Activated naive CD8-positive, alpha-beta T cell (primary cell): ENCODE results near the gene RANBP3.
A peak's percentile ranks its signal among the peaks of the same experiment; 100 is the strongest.
"Not testable (repeated sequence)": the region's sequence is repeated elsewhere in the genome, so short reads cannot be mapped to it uniquely, and the experiment has no call there.

ENCODE experiments used
- H3K27ac Mint-ChIP-seq: one replicate; pipeline ENCODE4 v1.8.0; 2021; ENCODE audit warnings: mixed read lengths
- H3K27me3 Mint-ChIP-seq: one replicate; pipeline ENCODE4 v1.8.0; 2021; ENCODE audit warnings: mixed read lengths
- H3K36me3 Mint-ChIP-seq: one replicate; pipeline ENCODE4 v1.8.0; 2021; ENCODE audit warnings: mixed read lengths
- H3K4me1 Mint-ChIP-seq: one replicate; pipeline ENCODE4 v1.8.0; 2021; ENCODE audit warnings: low read depth, mixed read lengths
- H3K4me3 Mint-ChIP-seq: one replicate; pipeline ENCODE4 v1.8.0; 2021; ENCODE audit warnings: mild to moderate bottlenecking, mixed read lengths
- H3K9me3 Mint-ChIP-seq: one replicate; pipeline ENCODE4 v1.8.0; 2021; ENCODE audit warnings: low read depth, mixed read lengths

RANBP3 gene

DNA sequence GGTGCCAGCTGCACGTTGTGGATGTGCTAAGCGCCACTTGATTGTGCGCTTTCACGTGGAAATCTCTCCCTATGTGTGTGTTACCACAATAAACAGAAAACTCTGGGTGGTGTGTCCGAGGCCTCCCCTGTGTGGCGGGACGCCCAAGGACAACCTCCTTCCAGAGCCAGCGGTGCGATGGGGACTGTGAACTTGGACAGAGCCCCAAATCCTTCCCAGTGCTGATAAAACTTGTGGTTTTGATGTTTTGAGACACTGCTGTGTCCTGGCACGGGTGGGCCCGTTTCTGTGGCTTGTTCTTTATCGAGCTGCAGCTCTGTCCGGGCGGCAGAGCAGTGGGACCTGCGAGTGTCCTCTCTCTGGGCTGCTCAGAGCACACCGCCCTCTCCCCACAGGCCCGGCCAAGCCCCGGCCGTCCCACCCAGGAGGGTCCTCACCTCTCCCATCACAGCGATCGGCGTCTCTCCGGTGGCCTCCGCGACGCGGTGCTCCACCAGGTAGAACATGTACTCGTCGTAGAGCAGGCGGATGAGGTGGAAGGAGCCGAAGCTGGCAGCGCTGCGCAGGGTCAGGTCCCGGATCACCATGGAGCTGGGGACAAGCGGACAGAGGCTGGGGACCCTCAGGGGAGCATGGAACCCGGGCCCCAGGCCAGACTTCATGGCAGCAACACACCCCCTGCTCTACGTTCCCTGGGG, 18.8 kb upstream of the RANBP3 start:
- no peak overlapping the region for H3K27ac Mint-ChIP-seq
- no peaks in the 10 kb centered on the region for H3K27me3 Mint-ChIP-seq
- no peaks in the 10 kb centered on the region for H3K9me3 Mint-ChIP-seq
- peaks cover 14% of the 10 kb centered on the region for H3K36me3 Mint-ChIP-seq
- H3K4me1 Mint-ChIP-seq: no peaks in the 10 kb centered on the region
- no peak overlapping the region for H3K4me3 Mint-ChIP-seq

DNA sequence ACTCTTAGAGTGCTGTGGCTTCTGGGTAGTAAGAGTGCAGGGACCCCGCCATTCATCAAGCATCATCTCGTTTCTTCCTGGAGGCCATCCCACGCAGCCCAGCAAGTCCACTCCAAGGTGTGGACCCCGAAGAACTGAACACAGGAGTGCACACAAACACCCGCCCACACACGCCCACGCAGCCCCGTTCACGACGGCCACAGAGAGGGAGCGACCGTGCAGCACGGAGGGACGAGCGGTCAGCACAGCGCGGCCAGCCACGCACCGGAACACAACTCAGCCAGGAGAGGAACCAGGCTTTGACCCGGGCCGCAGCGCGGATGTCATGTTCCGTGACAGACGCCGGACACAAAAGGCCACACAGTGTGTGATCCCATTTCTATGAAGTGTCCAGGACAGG, 18.2 kb upstream of the RANBP3 start:
- Mint-ChIP-seq H3K9me3 (no peaks in the 10 kb centered on the region), H3K4me1 (no peaks in the 10 kb centered on the region)

DNA sequence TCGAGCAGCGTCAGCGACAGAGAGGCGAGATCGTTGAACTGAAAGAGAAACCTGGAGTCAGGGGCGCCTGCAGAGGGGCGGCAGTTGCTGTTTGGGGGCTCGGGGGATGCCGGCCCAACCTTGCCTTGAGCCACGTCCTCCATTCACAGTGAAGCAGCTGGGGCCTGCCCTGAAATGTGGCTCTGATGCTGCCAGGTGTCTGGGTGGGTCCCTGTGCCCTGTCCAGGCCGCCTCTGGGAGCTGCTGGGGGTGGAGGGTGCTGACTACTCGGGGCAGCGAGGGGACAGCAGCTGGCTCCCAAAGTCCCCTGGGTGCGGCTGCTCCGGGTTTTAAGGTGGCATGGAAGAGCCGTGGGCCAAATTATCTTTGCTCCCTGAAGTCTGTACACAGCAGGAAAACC, 17.7 kb upstream of the RANBP3 start:
- Mint-ChIP-seq H3K27ac (no peak overlapping the region), H3K4me3 (no peak overlapping the region), H3K4me1 (no peaks in the 10 kb centered on the region), H3K9me3 (no peaks in the 10 kb centered on the region), H3K36me3 (peaks cover 8% of the 10 kb centered on the region), H3K27me3 (no peaks in the 10 kb centered on the region)

More for the DNA sequence above, 18.2 kb upstream of the RANBP3 start:
- Mint-ChIP-seq H3K27me3 (no peaks in the 10 kb centered on the region), H3K4me3 (no peak overlapping the region), H3K27ac (no peak overlapping the region), H3K36me3 (peaks cover 13% of the 10 kb centered on the region)

DNA sequence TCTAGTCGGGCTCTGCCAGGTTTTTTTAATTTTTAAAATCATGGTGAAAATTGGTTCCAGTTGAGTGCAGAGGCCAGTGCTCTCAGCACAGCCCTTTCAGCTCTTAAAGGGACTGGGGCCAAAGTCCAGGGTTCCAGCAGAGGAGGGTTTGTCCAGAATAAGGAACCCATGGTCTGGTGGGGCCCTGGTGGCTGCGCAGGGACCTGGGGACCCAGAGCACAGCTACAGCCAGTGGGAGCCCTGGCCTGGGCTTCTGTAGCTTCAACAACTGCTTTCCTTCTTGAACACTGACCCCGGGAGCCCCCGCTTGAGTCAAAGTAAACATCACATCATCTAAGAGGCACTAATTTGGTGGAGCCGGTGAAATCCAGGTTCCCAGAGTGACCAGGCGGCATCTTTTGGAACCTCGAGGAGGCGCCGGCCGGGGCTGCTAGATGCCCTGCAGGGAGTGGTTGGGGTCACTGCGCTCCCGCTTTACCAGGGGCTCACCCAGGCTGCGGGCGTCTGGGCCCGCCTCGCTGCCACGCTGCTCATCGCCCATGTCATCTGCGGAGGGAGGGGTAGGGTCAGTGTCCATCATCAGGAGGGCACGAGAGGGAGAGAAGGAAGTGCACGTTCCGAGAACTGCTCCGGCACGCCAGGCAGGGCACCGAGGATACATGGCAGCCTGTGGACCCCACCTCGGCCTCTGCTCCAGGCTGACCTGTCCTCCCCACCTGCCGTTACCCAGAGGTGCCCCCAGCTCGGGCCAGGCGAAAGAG, 16.6 kb upstream of the RANBP3 start:
- no peak overlapping the region for H3K4me3 Mint-ChIP-seq
- H3K9me3 Mint-ChIP-seq: no peaks in the 10 kb centered on the region
- peaks cover 4% of the 10 kb centered on the region for H3K36me3 Mint-ChIP-seq
- no peak overlapping the region for H3K27ac Mint-ChIP-seq
- no peaks in the 10 kb centered on the region for H3K27me3 Mint-ChIP-seq
- no peaks in the 10 kb centered on the region for H3K4me1 Mint-ChIP-seq

DNA sequence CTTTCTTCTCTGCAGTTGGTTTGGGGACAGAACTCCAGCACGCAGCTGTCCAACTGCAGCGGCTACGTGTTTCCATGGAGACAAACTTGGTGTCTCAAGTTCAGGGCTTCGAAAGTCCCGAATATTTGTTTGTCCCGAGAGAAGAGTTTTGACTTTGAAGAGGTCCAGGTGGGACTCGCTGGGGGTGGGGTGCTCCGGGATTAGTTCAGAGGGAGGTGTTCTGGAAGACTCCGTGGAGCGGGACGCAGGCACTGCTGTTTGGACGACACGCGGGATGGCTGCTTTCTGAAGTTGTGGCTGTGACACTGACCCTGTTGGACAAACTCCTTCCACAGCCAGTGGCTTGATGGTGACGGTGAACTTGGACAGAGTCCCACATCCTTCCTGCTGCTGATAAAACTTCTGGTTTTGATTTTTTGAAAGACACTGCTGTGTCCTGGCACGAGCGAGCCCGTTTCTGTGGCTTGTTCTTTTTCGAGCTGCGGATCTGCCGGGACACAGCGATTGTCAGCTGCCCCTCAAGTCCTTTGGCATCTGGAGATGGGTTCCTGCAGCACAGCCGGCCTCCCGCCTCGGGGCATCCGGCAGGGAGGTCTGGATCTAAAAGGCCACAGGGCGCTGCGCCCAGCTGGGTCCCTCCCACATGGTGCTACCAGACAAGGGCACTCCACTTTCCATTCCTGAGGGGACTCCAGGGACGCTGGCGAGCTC, 15.9 kb upstream of the RANBP3 start:
- no peaks in the 10 kb centered on the region for H3K9me3 Mint-ChIP-seq
- H3K27me3 Mint-ChIP-seq: no peaks in the 10 kb centered on the region
- H3K4me3 Mint-ChIP-seq: no peak overlapping the region
- no peak overlapping the region for H3K27ac Mint-ChIP-seq
- H3K4me1 Mint-ChIP-seq: no peaks in the 10 kb centered on the region
- H3K36me3 Mint-ChIP-seq: no peaks in the 10 kb centered on the region

DNA sequence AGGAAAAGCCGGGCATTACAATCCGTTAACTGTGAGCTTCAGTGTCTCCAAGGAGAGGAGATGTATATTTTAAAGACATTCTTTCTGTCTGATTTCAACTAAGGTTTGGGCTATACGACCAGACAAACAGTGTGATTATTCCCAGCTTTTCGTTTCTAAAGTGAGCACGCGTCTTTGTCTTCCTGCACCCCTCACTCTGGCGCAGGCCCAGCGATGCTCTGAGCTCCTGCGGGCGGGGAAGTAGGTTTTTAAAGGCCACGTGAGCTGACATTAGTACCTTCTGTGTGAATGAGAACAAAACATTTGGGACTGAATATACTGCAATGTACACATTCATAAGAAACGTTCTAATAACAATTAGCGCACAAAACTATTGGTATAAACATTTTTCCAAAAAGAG, 15.3 kb upstream of the RANBP3 start:
- no peaks in the 10 kb centered on the region for H3K9me3 Mint-ChIP-seq
- H3K4me3 Mint-ChIP-seq: no peak overlapping the region
- H3K36me3 Mint-ChIP-seq: no peaks in the 10 kb centered on the region
- H3K27me3 Mint-ChIP-seq: no peaks in the 10 kb centered on the region
- no peak overlapping the region for H3K27ac Mint-ChIP-seq
- peaks cover 1% of the 10 kb centered on the region for H3K4me1 Mint-ChIP-seq

DNA sequence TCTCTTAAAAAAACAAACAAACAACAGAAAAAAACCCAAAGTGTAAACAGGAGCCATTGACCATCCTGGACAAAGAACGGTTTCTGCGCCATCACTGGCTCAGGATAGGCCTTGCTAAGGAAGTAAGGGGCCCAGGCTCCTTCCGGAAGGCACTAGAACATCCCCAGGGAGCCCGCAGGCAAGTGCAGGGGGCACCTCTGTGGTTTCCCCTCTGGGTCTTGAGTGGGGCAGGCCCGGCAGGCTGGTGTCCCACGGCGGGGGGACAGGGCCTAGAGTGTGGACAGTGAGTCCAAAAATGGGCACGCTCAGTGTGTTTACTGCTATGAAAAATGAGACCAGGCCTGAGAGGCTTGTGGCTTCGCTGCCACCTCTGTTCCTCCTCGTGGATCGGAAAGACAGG, 14.8 kb upstream of the RANBP3 start:
- Mint-ChIP-seq H3K27me3 (no peaks in the 10 kb centered on the region), H3K36me3 (no peaks in the 10 kb centered on the region), H3K4me3 (no peak overlapping the region), H3K27ac (no peak overlapping the region), H3K9me3 (no peaks in the 10 kb centered on the region), H3K4me1 (peaks cover 2% of the 10 kb centered on the region)

DNA sequence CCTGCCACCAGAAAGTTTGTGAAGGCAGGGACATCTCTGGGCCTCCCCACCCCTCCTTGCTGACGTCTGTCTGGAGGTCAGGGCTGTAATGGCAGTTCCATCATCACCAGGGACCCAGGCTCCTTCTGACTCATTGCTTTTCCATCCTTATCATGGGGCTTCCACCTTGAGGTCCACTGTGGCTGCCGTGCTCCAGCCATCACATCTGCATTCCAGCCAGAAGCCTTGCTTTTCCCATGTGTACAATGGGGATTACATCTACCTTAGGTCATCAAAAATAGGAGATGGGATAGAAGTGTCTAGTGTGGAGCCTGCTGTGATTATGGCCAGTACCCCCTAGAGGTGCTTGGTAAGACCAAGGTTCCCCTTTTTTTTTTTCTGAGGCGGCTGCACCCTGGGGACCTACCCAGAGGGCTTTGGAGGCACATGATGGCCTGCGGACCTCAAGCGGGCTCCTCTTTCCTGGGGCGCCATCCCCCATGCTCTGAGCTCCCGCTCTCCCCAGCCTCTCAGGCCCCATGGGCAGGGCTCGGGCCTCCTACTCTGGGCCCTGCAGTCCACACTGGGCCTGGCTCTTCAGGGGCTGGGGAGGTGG, 13.4 kb upstream of the RANBP3 start:
- Mint-ChIP-seq H3K27me3 (no peaks in the 10 kb centered on the region), H3K36me3 (no peaks in the 10 kb centered on the region), H3K9me3 (no peaks in the 10 kb centered on the region), H3K4me3 (no peak overlapping the region), H3K4me1 (peaks cover 10% of the 10 kb centered on the region), H3K27ac (no peak overlapping the region)

DNA sequence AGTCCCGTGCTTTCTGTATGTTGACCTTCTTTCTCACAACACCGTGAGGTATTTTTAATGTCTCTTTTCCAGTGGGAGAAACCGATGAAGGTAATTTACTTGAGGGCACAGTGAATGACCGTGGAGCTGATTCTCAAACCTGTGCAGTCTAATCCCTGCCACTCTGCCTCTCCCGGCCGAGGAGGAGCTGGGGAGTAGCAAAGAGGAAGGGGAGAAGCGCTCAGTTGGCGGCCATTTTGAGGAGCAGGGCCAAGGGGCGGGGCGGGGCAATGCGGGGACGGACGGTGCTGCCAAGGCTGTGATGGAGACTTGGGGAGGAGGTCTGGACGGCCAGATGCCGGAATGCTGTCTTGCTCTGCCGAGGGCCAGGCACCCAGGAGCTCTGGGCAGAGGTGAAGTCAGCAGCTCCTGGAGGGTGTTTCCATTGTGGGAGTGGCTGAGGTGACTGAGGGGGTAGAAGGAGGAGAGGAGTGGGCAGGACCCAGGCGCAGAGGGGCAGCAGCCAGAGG, 12.4 kb upstream of the RANBP3 start:
- H3K4me1 Mint-ChIP-seq: peaks cover 10% of the 10 kb centered on the region
- no peak overlapping the region for H3K27ac Mint-ChIP-seq
- no peaks in the 10 kb centered on the region for H3K9me3 Mint-ChIP-seq
- peak overlapping the region; percentile 30 for H3K4me3 Mint-ChIP-seq
- no peaks in the 10 kb centered on the region for H3K36me3 Mint-ChIP-seq
- no peaks in the 10 kb centered on the region for H3K27me3 Mint-ChIP-seq

DNA sequence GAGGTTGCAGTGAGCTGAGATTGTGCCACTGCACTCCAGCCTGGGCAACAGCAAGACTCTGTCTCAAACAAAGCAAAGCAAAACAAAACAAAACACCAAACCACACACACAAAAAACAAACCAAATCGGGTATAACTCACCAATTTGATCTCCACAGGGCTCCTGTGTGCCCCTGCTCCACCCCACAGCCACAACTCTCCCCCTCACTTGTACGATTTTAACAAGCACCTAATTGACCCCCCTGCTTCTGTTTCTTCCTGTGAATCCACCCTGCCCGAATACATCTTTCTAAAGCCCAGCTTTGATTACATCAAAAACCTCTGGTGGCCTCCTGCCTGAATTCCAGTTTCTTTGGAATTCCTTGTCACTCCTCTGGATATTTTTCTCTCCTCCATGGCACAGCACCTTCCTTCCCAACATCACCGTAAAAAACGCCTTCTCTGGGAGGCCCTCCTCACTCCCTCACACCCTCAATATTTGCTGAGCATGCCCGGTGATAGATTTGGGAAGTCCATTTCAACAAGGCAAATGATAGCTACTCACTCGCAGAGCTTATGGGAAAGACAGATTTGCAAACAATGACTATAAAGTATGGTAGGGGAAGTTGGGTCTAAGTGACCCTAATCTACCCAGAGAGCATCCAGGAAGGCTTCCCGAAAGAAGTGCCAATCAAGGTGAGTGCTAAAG, 11.6 kb upstream of the RANBP3 start:
- Mint-ChIP-seq H3K36me3 (no peaks in the 10 kb centered on the region), H3K27ac (no peak overlapping the region), H3K4me1 (peaks cover 10% of the 10 kb centered on the region), H3K4me3 (no peak overlapping the region), H3K27me3 (no peaks in the 10 kb centered on the region), H3K9me3 (no peaks in the 10 kb centered on the region)

DNA sequence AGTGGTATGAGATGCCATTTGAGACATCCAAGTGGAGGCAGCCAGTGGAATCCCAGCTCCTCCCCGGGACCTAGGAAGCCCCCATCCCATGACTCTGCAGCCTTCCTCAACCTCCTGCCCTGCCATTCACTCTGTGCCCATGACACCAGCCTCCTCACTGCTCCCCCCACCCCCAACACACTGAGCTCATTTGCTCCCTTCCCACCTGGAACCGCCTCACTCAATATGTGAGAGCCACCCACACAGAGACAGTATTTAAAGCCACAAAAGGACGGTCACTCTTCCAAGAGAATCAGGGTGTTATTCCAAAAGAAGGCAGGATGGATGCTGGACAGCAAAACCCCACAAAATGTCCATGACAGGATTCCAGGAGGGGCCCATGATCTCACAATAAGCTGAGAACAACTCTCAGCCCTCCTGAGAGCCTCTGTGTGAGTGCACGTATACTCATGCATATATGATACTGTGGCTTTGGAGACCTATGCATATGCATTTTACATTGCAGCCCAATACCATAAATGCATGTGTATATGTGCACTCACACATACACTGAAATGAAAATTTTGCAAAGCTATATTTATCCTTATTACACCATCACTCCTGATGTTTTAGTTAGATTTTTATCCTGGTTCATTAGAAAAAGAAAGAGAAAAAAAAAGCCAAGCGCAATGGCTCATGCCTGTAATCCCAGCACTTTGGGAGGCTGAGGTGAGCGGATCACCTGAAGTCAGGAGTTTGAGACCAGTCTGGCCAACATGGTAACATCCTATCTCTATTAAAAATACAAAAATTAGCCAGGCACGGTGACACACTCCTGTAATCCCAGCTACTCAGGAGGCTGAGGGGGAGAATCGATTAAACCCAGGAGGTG, 10.8 kb upstream of the RANBP3 start:
- H3K36me3 Mint-ChIP-seq: no peaks in the 10 kb centered on the region
- H3K4me1 Mint-ChIP-seq: peaks cover 13% of the 10 kb centered on the region
- no peak overlapping the region for H3K27ac Mint-ChIP-seq
- H3K9me3 Mint-ChIP-seq: no peaks in the 10 kb centered on the region
- H3K4me3 Mint-ChIP-seq: no peak overlapping the region
- H3K27me3 Mint-ChIP-seq: no peaks in the 10 kb centered on the region

DNA sequence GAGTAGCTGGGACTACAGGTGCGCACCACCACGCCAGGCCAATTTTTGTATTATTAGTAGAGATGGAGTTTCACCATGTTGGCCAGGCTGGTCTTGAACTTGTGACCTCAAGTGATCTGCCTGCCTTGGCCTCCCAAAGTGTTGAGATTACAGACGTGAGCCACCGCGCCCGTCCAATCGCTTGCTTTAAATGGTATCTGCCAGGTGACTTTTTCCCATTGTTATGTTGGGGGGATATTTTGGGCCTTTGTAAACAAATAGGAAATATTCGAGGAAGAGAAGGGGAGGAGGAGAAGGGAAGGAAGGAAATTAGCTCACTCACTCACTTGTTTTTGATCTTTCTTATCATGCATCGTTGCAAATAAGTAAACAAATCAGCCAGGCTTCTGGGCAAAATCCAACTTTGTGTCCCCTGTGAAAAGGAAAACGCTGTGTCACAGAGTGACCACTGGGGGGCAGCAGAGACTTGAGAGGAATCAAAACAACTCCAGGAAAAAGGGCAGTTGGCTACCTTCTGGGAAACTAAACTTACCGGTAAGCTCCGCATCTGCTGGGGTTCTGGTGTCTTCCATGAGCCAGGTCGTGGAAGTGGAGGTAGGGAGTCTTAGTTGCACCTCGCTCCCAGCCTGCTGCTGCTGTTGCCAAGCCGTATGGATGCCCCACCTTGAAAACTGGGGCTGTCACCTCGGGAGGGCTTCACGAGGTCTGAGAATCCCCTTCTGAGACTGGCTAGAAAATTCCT, 9.3 kb upstream of the RANBP3 start:
- no peaks in the 10 kb centered on the region for H3K36me3 Mint-ChIP-seq
- H3K4me3 Mint-ChIP-seq: peak overlapping the region; percentile 74
- no peaks in the 10 kb centered on the region for H3K9me3 Mint-ChIP-seq
- H3K27ac Mint-ChIP-seq: peak overlapping the region; percentile 11
- no peaks in the 10 kb centered on the region for H3K27me3 Mint-ChIP-seq
- H3K4me1 Mint-ChIP-seq: peaks cover 23% of the 10 kb centered on the region

DNA sequence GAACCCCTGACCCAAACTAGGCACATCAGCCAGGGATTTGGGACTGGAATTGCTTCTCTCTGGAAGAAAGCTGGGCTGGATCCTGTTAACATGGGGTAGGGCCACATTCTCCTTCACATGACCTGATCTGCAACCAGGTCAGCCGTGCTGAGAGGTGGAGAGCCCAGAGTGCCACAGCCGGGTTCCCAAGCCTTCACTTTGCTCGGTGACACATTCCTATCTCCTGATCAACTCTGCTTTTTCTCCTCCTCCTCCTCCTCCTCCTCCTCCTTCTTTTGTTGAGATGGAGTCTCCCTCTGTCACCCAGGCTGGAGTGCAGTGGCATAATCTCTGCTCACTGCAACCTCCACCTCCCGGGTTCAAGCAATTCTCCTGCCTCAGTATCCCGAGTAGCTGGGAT, 7.9 kb upstream of the RANBP3 start:
- not testable (repeated sequence) for H3K27ac Mint-ChIP-seq, H3K4me3 Mint-ChIP-seq, H3K36me3 Mint-ChIP-seq, H3K27me3 Mint-ChIP-seq, H3K9me3 Mint-ChIP-seq
- peaks cover 23% of the 10 kb centered on the region for H3K4me1 Mint-ChIP-seq
